Adrenal gland (tissue), 12 donors: ENCODE measurements around the gene NECAB2. TPM values are rescaled to one million over a fixed set of nuclear protein-coding genes. Genes with fewer than 3 reads are reported as not detected.

Source experiments
- DNase-seq, 7 donors: peaks; one replicate each; pipeline ENCODE4 v3.0.0-alpha.2; 2019 to 2020
- H3K27ac ChIP-seq, 5 donors: fragments of 200-600 bp; sonication (generic) in 4 of 5; 1 replicate in 3 of 5; 2 replicates in 2 of 5; pipeline versions ENCODE4 v1.5.1 to v1.8.0; 2016 to 2020; ENCODE audit warnings: mild to moderate bottlenecking in 1 of 5
- H3K27me3 ChIP-seq: fragments of 200-600 bp; 2 replicates; pipeline ENCODE4 v1.8.0; 2021
- H3K36me3 ChIP-seq, 2 donors: fragments of 200-600 bp; replicated peaks in 1 of 2; 1 replicate in 1 of 2; 2 replicates in 1 of 2; pipeline versions ENCODE4 v1.5.1 to v1.8.0; 2018 to 2022
- H3K4me1 ChIP-seq, 2 donors: fragments of 200-600 bp; replicated peaks in 1 of 2; 1 replicate in 1 of 2; 2 replicates in 1 of 2; pipeline versions ENCODE4 v1.5.1 to v1.8.0; 2018 to 2021
- H3K4me3 ChIP-seq, 4 donors: fragments of 200-600 bp; sonication (generic) in 3 of 4; one replicate each; pipeline ENCODE4 v1.5.1; 2016 to 2018
- H3K9me3 ChIP-seq, 3 donors: fragments of 200-600 bp; sonication (generic) in 1 of 3; replicated peaks in 1 of 3; 1 replicate in 2 of 3; 2 replicates in 1 of 3; pipeline versions ENCODE4 v1.5.1 to v1.8.0; 2016 to 2021
- CTCF ChIP-seq, 6 experiments: fragments of 450-650 bp in 4 of 6; fragments of 200-600 bp in 2 of 6; sonication (generic) in 1 of 6; IDR thresholded peaks; 1 replicate in 5 of 6; 2 replicates in 1 of 6; pipeline versions ENCODE4 v1.5.1 to v1.8.0; 2016 to 2021; ENCODE audit warnings: antibody characterized with exemption in 6 of 6, mild to moderate bottlenecking in 2 of 6, moderate library complexity in 1 of 6
- POLR2A ChIP-seq, 2 donors: fragments of 450-650 bp; IDR thresholded peaks; one replicate each; pipeline ENCODE4 v1.6.1; 2017; ENCODE audit warnings: antibody characterized with exemption in 2 of 2, mild to moderate bottlenecking in 2 of 2, moderate library complexity in 1 of 2
- WGBS, 4 donors: extraction: QIAGEN DNeasy Blood & Tissue Kit in 2 of 4; methylation state at CpG; one replicate each; pipeline versions ENCODE4 v1.1.5 to v1.1.7; 2013 to 2017; 5-methylcytosine and 5-hydroxymethylcytosine counted together
- intact Hi-C, 2 donors: fragments of 100-400 bp; cut with DNase I; formaldehyde crosslinking; loops; one replicate each; pipeline versions ENCODE4 v1.14.1 to v1.15.0; 2022 to 2023
- polyA plus RNA-seq, 3 donors: library from polyadenylated mRNA; stranded (reverse); fragments of 200-250 nt in 2 of 3; fragments of 350-450 nt in 1 of 3; fragmentation: Illumina TruSeq in 1 of 3; extraction: RNeasy Lipid Tissue Mini Kit (QIAGEN cat#74804) in 1 of 3; gene quantifications; one replicate each; pipeline ENCODE4 v1.2.3, GENCODE V29; 2013 to 2014
- total RNA-seq, 9 donors: library from RNA; depleted of rRNA in 4 of 9; stranded (reverse); fragments of >200 nt in 4 of 9; fragments of 120-200 nt in 1 of 9; fragmentation: NEBNext Ultra II Directional in 1 of 9; extraction: Animal tissue kit (Norgen Biotek cat#: 25700) in 1 of 9; gene quantifications; one replicate each; pipeline versions ENCODE4 v1.1.0 to v1.2.4, GENCODE V29; 2013 to 2023
- donor health status: healthy with polysubstance abuse.
- donor health status: Bipolar disorder and iron deficiency.
- donor health status: DM: yes; HTN: yes; CAD: no.
- donor health status: DM: no; HTN: no; CAD: no.
- donor health status: DM: no; HTN: no; CAD: no.
- donor health status: DM: yes; HTN: yes; CAD: no.

Gene NECAB2
- total and polyA plus RNA-seq, 12 donors = 0.14 to 2.1 (median 0.36) TPM; not detected in 3

- no peak for DNase-seq
- TF ChIP-seq POLR2A (IDR thresholded peaks at IDR 0.05) (no peak), CTCF (IDR thresholded peaks at IDR 0.05) (no peak)
Measured at GRCh38 chr16:83969771-83970429, 1.9 kb downstream of the NECAB2 start.

GRCh38 chr16:83970430-83970815, 2.4 kb downstream of the NECAB2 start:
- TF ChIP-seq CTCF (IDR thresholded peaks at IDR 0.05) (no peak), POLR2A (IDR thresholded peaks at IDR 0.05) (no peak)
- no peak for DNase-seq
- Histone ChIP-seq H3K9me3 (no peaks in the 10 kb centered on the region), H3K36me3 (peaks cover 0 to 6% of the 10 kb centered on the region in 2 donors), H3K27me3 (no peaks in the 10 kb centered on the region), H3K27ac (no peak overlapping the region), H3K4me1 (no peaks in the 10 kb centered on the region), H3K4me3 (no peak overlapping the region)
- intact Hi-C loops = loop anchor here in 1 of 2 donors (5.0 kb wide), 1 partner anchor 77 kb away; no protein-coding TSS in a partner anchor
- 79 to 91% (median 84%) methylated on average over 4 to 6 of the region's 6 CpGs for WGBS, 4 donors

More at GRCh38 chr16:83969771-83970429, 1.9 kb downstream of the NECAB2 start:
- peaks cover 0 to 11% of the 10 kb centered on the region in 2 donors for H3K36me3 ChIP-seq
- no peaks in the 10 kb centered on the region for H3K27me3 ChIP-seq
- H3K27ac ChIP-seq = no peak overlapping the region
- WGBS, 4 donors = 64 to 77% (median 76%) methylated on average over 8 to 18 of the region's 18 CpGs
- no peaks in the 10 kb centered on the region for H3K9me3 ChIP-seq
- no peak overlapping the region for H3K4me3 ChIP-seq
- no peaks in the 10 kb centered on the region for H3K4me1 ChIP-seq
- intact Hi-C loops = loop anchor here (5.0 to 10.0 kb wide), 5 partner anchors 43 to 515 kb away; partner anchors contain the start of gene TAF1C (in 1 of the 2)

GRCh38 chr16:83971165-83972130, 3.4 kb downstream of the NECAB2 start:
- Histone ChIP-seq H3K27ac (no peak overlapping the region), H3K4me3 (no peak overlapping the region), H3K9me3 (no peaks in the 10 kb centered on the region), H3K27me3 (no peaks in the 10 kb centered on the region), H3K4me1 (no peaks in the 10 kb centered on the region), H3K36me3 (no peaks in the 10 kb centered on the region)
- no peak for DNase-seq
- WGBS, 4 donors = 76 to 83% (median 82%) methylated on average over 15 to 27 of the region's 27 CpGs
- TF ChIP-seq POLR2A (IDR thresholded peaks at IDR 0.05) (no peak), CTCF (IDR thresholded peaks at IDR 0.05) (no peak)
- intact Hi-C loops = loop anchor here in 1 of 2 donors (5.0 kb wide), 1 partner anchor 76 kb away; no protein-coding TSS in a partner anchor
